NCI-H187 treated with DMSO at 0.1 percent for 48 hours (cell line): ENCODE data around the gene ISM1.
"Not testable (repeated sequence)": the region's sequence is repeated elsewhere in the genome, so short reads cannot be mapped to it uniquely, and the experiment has no call there.

Experiments used
- DNase-seq: peaks from one replicate; lab custom pipeline; 2025; lab: John Stamatoyannopoulos, UW

The ISM1 gene

DNA sequence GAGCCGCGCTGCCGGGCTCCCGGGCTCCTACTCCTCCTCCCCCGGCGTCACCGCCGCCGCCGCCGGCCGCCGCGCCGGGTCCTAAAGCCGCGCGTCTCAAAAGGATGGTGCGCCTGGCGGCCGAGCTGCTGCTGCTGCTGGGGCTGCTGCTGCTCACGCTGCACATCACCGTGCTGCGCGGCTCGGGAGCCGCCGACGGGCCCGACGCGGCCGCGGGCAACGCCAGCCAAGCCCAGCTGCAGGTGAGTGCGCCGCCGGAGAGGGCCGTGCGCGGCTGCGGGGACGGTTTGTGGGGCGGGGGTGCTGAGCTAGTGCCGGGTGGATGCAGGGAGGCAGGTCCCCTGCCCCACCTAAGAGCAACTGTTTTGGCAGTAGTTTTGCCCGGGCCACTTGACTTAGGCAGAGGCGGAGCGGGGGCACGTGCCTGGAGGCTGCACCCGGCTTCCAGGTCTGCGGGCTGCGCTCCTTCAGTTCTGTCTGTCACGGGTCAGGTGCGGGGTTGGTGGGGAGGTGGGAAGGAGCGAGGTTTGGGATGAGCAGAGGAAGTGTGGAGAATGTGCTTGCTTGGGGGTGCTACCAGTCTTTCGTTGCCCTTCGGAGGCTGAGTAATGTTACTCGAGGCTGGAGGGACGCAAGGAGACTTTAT, 722 bp downstream of the ISM1 start:
- DNase-seq = no peak

DNA sequence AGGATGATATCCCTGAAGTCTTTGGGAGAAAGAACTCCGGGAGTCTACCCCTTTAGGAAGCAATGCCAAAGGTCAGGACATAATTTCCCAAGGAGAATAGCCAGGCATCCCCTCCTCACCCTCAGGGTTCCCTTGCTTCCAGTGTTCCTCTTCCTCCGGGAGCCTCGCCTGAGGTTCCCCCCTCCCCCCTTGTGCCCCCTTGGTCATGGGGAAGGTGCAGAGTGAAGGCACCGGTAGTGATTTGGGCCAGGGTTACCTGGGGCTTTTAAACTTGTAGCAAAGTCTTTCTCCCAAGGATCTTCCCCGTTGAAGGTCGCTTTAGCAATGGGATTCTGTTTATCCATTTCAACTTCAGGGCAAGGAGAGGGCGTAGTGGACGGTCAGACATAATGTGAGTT, 1.2 kb downstream of the ISM1 start:
- DNase-seq = no peak

DNA sequence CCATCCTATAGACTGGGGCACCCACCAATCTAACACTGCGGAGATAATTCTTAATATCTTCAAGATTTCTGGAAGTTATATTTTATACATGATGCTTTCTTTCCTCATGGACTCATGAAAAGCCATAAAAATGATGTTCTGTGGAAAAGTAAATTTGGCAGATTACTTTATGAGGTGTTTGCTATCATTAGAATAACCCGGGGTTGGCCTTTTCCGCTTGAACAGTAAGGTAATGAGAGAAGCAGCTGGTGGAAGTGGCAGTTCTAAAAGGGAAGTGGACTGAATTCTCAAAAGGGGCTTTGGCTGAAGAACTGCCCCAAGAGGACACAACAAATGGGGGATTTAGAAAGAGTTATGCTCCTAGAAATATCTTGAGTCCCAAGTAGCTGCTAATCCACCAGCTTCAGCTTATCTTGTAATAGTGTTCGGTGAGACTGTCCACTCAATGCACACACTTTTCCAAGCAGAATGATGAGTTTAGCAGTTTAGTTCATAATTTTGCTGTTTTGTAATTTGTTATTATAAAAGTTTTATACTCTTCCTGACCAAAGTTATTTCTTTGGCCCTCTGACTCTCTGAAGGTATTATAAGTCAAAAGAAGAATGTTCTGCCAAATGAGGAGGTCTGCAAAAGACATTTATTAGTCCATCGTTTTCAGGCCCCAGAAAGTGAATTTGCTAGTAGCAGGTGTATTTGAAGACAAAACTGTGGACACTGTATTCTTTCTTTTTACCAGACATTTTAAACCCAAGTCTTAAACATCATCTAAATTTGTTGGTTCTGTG, 2.9 kb downstream of the ISM1 start:
- no peak for DNase-seq

DNA sequence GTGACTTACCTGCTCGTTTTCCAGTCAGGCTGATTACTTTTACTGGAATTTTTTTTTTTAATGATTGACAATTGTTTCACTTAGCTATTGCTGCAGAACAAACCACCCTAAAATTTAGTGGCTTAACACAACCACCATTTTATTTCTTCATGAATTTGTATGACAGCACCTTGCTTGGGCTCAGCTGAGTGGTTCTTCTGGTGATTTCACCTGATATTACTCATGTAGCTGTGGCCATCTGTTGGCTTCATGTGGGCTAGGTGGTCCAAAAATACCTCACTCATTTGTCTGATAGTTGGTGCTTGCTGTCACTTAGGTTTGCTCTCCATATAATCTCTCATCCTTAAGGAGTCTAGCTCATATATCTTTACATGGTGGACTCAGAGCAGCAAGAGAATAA, 5.3 kb downstream of the ISM1 start:
- no peak for DNase-seq

DNA sequence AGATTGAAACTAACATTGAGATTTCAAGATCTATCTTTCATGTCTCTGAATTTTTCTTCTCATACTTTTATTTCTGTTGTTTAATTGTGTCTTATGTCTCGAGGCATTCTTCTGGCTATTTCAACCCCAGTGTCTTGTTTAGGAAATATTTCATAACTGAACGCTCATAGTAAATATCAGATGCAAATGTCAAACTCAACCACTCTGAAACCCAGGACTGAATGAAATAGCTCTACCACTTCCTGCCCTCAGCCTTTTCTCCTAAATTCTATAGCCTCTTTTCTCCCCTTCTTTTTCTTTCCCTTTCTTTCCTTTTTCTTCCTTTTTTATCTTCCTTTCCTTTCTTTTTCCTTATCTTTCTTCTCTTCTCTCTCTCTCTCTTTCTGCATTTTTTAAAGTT, 7.7 kb downstream of the ISM1 start:
- no peak for DNase-seq

DNA sequence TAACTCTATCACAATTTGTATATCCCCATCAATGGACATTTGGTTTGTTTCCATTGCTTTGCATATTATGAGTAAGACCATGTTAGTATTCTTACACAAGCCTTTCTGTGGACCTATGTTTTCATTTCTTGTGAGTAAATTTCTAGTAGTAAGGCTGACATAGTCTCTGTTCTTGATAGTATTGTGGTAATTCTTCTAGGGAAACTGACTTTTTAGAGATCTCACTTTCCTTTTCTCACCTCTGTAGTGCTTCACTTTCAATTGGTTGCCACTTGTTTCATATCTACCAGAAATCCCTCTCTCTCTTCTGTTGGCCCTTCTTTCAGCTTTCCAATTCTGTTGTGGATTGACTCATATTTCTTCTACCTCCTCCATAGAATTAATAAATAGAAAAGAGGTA, 8.5 kb downstream of the ISM1 start:
- DNase-seq = no peak

DNA sequence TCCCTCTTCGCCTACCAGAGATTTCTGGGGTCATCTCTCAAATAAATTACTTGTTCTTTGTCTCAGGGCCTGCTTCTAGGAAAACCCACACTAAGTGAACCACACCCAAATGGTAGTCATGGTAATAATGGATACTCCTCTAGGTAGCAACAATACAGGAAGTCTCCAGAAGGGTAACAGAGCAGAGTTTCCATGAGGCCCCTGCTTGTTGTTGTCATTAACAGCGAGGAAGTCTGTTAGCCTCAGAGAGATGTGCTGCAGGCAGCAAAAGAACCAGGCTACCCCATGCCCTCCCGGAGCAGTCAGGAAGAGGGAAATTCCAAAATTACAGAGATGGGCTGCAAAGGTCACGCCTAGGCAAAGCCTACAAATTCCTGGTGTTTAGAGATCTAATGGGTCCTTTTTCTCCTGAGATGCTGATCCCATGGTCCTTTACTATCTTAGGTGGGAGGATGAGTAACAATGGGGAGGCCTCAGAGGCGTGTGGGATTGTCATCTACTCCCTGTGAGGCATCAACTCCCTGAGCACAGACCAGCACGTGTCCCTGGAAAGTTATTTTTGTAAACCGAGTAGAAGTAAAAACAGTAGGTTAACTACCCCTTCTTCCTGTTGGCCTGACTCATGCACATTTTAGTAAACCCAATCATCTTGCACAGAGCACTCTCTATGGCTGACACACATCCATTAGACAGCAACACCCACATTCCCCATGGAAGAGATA, 10.1 kb downstream of the ISM1 start:
- DNase-seq = no peak

DNA sequence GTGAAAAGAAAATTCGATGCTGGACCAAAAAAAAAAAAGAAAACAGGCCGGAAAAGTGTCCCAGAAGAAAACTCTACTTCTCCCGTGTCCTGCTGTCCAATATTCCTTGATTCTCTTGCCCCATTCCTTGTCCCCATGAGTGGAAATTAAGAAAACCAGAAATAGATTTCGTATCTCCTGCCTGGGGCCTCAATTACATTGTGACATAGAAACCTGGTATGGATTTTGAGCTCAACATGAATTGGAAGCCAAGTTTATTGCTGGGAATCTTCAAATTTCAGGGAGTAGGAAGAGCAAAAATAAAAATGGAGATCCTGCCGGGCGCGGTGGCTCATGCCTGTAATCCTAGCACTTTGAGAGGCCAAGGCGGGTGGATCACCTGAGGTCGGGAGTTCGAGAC, 11.9 kb downstream of the ISM1 start:
- DNase-seq = no peak

DNA sequence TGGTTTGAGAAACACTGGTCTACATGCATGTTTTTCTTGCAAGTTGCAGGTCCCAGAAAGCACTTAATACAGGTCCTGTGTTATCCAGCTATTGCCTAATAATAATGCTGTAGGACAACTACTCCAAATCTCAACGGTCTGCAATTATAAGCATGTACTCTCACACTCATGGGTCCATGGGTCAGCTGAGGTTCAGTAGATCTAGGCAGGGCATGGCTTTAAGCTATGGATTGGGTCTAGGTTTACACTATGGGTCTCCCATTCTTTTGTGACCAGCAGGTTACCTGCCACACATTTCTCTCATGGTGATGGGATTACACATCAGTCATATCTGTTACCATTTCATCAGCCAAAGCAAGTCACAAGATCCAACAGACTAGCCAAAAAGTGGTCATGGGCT, 13.9 kb downstream of the ISM1 start:
- DNase-seq = no peak

DNA sequence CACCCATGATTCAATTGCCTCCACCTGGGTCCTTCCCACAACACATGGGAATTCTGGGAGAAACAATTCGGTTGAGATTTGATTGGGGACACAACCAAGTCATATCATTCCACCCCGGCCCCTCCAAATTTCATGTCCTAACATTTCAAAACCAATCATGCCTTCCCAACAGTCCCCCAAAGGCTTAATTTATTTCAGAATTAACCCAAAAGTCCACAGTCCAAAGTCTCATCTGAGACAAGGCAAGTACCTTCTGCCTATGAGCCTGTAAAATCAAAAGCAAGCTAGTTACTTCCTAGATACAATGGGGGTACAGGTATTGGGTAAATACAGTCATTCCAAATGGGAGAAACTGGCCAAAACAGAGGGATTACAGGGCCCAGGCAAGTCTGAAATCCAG, 15.3 kb downstream of the ISM1 start:
- not testable (repeated sequence) for DNase-seq

DNA sequence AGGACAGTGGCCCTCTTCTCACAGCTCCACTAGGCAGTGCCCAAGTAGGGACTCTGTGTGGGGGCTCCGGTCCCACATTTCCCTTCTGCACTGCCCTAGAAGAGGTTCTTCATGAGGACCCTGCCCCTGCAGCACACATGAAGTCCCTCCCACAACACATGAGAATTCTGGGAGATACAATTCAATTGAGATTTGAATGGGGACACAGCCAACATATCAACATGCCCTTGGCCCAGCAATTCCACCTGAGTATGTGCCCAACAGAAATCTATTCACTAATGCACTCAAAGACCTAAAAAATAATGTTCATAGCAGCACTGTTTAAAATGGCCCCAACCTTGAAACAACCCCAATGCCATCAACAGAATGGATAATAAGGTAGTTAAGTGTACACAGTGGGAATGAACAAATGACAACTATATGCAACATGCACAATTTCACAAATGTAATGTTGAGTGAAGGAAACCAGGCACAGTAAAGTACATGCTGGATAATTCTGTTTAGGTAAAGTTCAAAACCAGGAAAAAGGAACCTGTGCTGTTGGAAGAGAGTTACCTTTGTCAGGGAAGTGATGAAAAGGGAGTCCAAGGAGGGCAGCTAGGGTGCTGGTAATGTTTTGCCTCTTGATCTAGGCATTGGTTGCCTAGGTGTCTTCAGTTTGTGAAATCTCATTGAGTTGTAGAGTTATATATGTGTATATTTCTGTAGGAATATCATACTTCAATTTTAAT, 16.1 kb downstream of the ISM1 start:
- no peak for DNase-seq

DNA sequence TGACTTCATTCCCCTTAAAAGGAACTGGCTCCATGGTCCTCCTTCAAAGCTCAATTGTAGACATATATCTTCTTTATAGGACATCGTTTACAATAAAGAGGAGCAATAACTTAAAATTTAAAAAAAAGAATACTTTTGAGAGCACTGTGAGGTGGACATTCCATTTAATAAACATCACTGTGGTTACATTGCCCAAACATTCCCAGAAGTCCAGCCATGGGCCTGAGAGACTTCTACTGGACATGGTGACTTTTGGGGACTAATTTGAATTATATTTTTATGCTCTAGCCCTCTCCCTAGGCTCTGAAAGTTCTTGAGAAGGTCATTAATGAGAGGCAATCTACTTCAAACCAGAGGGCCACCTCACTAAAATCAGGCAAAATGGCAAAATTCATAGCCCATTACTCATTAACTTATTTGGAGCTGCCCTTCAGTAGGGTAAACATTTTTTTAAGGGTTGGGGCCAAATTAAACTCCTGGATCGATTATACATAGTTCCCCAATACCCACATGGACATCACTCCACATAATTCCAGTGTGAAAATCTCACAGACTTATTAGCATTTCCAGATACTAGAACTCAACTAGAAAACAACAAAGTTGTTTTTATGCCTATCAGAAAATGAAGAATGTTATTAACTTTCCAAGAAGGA, 17.1 kb downstream of the ISM1 start:
- no peak for DNase-seq

DNA sequence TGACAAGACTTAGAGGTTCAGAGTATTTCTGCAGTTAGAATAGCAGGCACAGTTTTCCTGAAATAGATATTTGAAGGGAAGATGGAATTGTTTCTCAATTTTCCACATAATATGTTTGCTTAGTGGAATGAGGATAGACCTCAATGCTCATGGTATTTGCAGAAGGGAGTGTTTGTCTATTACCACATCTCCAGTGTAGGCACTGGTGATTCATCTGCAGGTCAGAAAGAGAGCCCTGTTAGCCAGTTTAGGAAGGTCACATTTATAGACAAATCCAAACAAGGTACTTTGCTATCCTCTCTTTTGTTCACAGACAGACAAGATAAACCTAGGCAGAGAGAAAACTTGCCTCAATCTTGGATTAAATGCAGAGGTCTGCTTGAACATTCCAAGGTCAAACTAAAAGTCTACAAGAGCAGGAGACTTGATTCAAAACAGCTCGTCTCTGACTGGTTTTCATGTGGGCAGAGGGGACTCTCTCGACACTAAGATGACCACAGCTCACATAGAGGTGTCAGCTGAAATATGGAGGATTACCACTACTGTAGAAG, 22.8 kb downstream of the ISM1 start:
- no peak for DNase-seq

DNA sequence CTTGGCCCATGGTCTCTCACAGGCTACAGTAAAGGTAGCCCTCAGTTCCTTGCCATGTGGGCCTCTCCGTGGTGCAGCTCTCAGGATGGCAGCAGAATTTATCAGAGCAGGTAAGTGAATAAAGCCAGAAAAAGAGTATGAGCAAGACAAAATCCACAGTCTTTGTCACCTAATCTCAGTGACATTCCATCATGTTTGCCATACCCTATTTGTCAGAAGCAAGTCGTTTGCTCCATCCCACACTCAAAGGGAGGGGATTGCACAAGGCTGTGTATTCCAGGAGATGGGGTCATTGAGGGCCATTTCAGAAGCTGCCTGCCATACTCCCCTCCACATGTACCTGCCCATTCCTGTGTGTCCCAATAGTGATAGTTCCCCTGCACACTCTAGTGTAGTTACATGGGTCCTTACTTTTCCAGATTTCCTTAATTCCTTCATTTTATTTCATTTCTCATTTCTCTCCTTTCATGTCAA, 24.2 kb downstream of the ISM1 start:
- no peak for DNase-seq

DNA sequence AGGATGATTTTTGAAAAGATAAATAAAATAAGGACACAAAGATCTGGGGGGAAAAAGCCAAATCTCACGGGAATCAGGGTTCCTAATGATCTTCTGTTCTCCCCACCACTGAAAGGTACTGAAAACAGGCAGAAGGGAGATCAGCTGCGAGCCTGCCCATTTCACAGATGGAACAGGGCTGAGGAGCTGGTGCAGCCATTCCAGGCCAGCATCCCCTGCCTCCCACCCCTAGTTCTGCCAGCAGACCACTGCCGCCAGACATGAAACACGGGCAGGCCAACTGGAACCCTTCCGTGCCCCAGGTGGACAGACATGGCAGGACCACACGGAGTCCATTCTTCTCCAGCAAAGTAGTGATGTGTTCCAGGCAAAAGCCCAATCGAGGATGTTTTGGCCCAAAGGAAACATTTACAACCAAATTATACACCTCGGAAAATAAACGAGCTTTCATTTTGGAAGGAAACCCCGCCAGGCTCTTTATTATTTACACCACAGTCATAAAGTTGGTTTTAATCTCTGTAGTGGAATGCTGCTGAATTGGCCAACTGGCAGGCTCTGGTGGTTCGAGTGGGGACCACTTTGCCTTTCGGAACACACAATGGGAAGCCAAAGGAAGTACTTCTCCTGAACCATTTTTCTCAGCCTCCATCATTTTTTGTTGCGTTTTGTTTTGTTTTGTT, 28.2 kb downstream of the ISM1 start:
- DNase-seq = no peak

DNA sequence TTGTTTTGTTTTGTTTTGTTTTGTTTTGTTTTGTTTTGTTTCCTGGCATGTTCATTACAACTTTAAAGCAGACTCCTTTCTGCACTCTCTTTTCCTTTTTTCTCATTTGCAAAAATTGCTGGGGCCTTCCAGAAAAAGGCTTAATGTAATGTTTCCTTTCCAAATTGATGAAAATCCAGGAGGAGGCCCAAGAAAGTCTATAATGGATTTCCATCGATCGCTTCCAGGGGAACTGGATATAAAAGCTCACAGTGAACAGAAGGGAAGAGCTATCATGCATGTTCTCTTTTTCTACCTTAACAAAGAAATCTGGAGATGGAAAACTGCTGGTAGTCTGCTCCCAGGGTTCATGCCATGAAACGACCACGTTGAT, 28.7 kb downstream of the ISM1 start:
- no peak for DNase-seq

DNA sequence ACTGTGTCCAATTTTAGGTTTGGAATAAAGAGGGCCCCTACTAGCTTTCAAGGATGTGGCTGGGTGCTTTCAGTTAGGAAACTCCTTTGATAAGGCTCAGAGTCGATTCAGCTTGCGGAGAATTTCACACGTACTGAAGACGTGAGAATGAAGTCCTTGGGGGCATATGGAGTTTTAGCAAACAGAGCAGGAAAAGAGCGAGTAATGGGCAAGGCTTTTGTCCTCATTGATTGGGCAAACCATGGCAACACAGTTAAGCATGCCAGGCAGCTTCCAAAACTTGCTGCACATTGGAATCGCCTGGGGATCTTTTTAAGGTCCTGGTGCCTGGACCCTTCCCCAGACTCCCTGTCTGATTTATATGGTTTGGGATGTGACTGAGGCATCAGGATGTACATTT, 29.2 kb downstream of the ISM1 start:
- no peak for DNase-seq

DNA sequence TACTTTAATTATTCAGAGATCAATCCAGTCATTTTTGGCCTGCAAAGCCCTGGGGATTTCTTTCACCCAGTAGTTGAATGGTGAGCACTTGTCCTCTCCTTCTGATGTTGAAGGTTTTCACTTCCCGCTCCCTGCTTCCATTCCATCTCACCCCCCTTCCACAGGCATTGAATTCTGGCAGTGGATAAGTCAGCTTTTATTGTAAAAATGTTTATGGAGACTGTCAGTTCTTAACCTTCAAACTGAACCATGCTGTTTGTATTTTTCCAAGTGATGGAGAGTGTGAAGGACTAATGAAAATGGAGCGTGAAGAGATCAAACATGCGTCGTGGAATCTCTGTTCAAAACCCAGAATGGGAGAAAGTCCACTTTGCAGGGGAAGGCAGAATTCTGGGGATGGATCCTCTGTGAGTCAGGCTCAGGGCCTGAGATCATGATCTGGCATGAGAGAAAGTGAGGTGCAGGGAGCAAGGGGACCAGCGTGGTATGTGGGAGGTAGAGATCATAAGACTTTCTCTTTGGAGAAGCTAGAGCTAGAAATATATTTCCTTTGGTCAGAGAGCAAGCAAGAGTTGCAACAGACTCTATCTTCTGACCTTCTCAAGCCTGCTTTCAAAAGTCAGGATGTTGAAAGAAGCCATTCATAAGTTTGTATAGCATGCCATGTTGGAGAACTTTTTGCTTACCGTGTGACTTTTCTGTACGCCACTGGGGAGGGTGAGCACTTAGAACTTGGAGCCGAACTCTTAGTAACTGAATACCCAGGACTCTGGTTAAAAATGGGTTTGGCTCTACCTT, 30.2 kb downstream of the ISM1 start:
- DNase-seq = no peak

DNA sequence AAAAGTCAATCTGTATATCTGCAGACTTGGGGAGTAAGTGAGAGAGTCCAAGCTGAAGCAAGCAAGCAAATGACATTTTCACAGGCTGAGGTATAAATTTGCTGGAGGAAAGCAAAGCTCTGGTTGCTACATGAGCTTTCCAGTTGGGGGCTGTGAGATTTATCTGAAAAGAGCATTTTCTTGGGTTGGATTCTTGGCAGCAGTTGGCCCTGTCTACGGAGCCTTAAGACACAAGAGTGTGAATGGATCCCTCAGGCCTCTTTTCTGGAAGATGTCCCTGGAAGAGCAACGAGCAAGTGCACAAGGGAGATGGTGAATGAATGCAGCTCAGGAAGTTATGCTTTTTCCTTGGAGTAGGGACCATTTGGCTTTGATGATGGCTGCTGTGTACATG, 30.8 kb downstream of the ISM1 start:
- DNase-seq = no peak

DNA sequence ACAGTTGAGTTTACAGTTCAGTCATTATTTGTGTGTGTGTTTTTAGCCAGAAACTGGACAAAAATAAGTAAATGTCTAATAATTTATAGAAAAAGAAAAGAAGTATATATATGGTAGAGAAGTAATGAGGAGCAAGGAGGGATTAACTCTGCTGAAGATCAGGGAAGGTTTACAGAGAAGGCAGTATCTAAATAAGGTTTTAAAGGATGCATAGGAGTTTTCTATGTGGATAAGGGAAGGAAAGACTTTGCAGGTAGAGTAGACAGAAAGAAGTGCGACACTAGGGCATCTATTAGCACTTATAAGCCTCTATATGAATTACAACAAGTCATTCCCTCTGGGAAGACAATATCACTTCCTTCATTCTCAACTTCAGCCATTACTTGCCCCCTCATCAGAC, 34.3 kb downstream of the ISM1 start:
- DNase-seq = no peak
